ENCODE data around the gene NTM. TPM values are rescaled to one million over a fixed set of nuclear protein-coding genes. Genes with fewer than 3 reads are reported as not detected.

Gene NTM
- total RNA-seq, 2 experiments from 2014 or later, result not detected

GRCh38 chr11:132249256-132249655, 878.8 kb downstream of the NTM start:
- no peaks in the 10 kb centered on the region for H3K4me1 Mint-ChIP-seq
- no peak overlapping the region for H3K4me3 Mint-ChIP-seq
- DNase-seq, result no peak
- H3K27me3 Mint-ChIP-seq, result no peaks in the 10 kb centered on the region
- POLR2A ChIA-PET, result no interaction called here
- H3K36me3 Mint-ChIP-seq, result no peaks in the 10 kb centered on the region
- ATAC-seq (ENCODE audit: low read depth), result no peak
- H3K27ac Mint-ChIP-seq, result no peak overlapping the region
- H3K9me3 Mint-ChIP-seq, result peaks cover 2% of the 10 kb centered on the region

GRCh38 chr11:132251061-132251460, 880.6 kb downstream of the NTM start:
- H3K36me3 Mint-ChIP-seq, result no peaks in the 10 kb centered on the region
- no peak for ATAC-seq (ENCODE audit: low read depth)
- POLR2A ChIA-PET, result no interaction called here
- H3K9me3 Mint-ChIP-seq, result no peaks in the 10 kb centered on the region
- H3K27me3 Mint-ChIP-seq, result no peaks in the 10 kb centered on the region
- no peak for DNase-seq
- H3K4me1 Mint-ChIP-seq, result no peaks in the 10 kb centered on the region
- H3K27ac Mint-ChIP-seq, result no peak overlapping the region
- no peak overlapping the region for H3K4me3 Mint-ChIP-seq

DNA sequence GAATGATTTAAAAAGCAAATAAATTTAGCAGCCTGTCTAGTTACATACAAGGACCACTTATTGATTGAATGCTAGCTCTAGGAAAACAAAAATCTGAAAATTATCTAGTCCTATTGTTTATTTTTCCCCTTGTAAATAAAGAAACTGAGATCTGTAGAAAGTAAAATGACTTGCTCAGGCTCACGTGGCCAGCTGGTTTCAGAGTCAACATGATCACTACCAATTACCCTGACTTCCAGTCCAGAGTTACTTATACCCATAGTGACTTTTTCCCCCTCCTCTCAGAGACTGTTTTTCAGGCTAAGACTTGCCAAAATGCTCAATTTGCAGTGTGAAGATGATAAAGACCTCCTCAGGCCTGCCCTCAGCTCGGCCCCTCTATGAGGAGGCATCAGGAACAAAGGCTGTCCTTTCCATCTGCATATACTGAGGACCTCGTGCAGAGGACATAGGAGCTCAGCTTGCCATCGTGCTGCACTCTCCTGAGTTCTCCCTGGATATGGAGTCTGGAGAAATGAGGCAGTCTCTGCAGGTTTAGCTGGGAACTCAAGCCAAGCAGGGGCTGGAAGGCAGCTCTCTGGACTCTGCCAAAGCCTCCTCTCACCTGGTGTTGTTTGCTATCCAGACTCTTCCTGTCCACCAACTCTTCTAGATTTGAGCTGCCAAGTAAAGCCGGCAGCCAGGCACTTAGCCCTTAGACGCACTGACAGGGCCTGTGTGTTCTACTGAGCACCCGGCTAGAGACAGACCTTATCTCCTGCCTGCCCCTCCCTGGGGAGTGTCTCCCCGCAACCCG, 883.3 kb downstream of the NTM start:
- Mint-ChIP-seq H3K9me3 (no peaks in the 10 kb centered on the region), H3K4me1 (no peaks in the 10 kb centered on the region), H3K27ac (no peak overlapping the region), H3K36me3 (no peaks in the 10 kb centered on the region), H3K27me3 (no peaks in the 10 kb centered on the region), H3K4me3 (no peak overlapping the region)
- no peak for DNase-seq
- POLR2A ChIA-PET, result no interaction called here
- no peak for ATAC-seq (ENCODE audit: low read depth)

- Mint-ChIP-seq H3K27ac (no peak overlapping the region), H3K36me3 (no peaks in the 10 kb centered on the region), H3K27me3 (no peaks in the 10 kb centered on the region), H3K4me1 (no peaks in the 10 kb centered on the region), H3K4me3 (no peak overlapping the region), H3K9me3 (no peaks in the 10 kb centered on the region)
- ATAC-seq (ENCODE audit: low read depth) (no peak), DNase-seq (no peak)
- POLR2A ChIA-PET, result no interaction called here
These were observed 884.5 kb downstream of the NTM start for GRCh38 chr11:132254906-132255305.

- Mint-ChIP-seq H3K27me3 (no peaks in the 10 kb centered on the region), H3K4me1 (no peaks in the 10 kb centered on the region), H3K9me3 (no peaks in the 10 kb centered on the region), H3K4me3 (no peak overlapping the region), H3K27ac (no peak overlapping the region), H3K36me3 (no peaks in the 10 kb centered on the region)
- DNase-seq (no peak), ATAC-seq (ENCODE audit: low read depth) (no peak)
- POLR2A ChIA-PET, result no interaction called here
These were observed 886.3 kb downstream of the NTM start for GRCh38 chr11:132256528-132257279.

DNA sequence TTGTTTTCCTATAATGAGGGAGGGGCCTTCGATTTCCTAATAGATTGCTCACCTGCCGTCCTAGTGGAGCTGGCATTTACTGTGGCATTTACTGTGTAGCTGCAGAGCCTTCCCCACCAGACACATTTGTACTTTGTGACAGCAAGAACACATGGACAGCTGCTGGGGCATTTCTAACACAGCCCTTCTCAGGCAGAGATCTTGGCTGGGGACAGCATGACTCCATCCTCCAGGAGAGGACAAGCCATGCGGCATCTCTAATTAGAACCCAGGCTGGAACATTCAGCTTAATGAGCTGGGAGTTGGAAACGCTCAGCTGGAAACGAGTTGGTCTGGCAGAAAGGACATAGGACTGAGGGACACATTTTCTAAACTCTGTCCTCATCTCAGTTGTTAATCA, 887.5 kb downstream of the NTM start:
- POLR2A ChIA-PET, result no interaction called here
- ATAC-seq (ENCODE audit: low read depth), result no peak

DNA sequence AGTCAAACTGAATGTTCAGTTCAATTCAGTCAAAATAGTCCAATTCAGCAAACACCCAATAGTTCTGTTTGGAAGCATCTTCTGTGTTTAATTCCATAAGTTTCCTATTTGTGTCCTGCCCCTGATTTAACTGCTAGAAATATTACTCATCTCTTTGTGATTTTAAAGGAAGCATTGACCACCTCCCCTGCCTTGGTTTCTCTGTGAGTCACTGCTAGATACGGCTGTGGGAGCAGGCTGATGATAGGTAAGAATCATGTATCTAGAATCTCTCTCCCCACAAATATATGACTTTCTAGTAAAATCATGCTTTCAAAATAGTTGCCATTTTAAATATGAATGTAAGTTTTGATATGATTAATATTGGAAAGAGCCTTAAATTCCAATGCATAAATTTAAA, 888.5 kb downstream of the NTM start:
- no peaks in the 10 kb centered on the region for H3K27me3 Mint-ChIP-seq
- no peak overlapping the region for H3K27ac Mint-ChIP-seq
- H3K4me3 Mint-ChIP-seq, result no peak overlapping the region
- no peak for DNase-seq
- H3K4me1 Mint-ChIP-seq, result no peaks in the 10 kb centered on the region
- H3K36me3 Mint-ChIP-seq, result no peaks in the 10 kb centered on the region
- POLR2A ChIA-PET, result no interaction called here
- no peaks in the 10 kb centered on the region for H3K9me3 Mint-ChIP-seq
- no peak for ATAC-seq (ENCODE audit: low read depth)

More for the DNA sequence above, 887.5 kb downstream of the NTM start:
- no peaks in the 10 kb centered on the region for H3K4me1 Mint-ChIP-seq
- no peaks in the 10 kb centered on the region for H3K36me3 Mint-ChIP-seq
- H3K9me3 Mint-ChIP-seq, result no peaks in the 10 kb centered on the region
- no peak overlapping the region for H3K4me3 Mint-ChIP-seq
- no peaks in the 10 kb centered on the region for H3K27me3 Mint-ChIP-seq
- H3K27ac Mint-ChIP-seq, result no peak overlapping the region
- no peak for DNase-seq

DNA sequence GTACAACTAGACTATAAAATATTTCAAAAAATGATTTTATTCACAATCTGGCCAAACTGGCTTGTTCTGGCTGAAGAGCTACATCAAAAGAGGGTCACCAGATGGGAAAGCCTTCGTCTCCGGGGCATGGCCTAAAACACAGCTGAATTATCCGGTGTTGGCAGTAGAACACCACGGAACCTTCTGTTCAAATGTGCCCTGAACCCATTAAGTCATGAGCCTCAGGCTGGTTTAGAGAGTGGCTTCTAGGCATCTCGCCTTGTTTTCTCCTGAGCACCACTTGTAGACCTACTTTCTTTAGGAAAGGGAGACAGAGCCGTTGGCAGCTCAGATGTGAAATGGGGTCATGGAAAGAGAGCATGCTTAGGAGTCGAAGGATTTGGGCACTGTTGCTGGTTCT, 890.2 kb downstream of the NTM start:
- POLR2A ChIA-PET, result no interaction called here
- ATAC-seq (ENCODE audit: low read depth), result no peak
- Mint-ChIP-seq H3K36me3 (no peaks in the 10 kb centered on the region), H3K4me1 (no peaks in the 10 kb centered on the region), H3K27ac (no peak overlapping the region), H3K27me3 (no peaks in the 10 kb centered on the region), H3K4me3 (no peak overlapping the region), H3K9me3 (no peaks in the 10 kb centered on the region)
- no peak for DNase-seq

- no peaks in the 10 kb centered on the region for H3K4me1 Mint-ChIP-seq
- H3K4me3 Mint-ChIP-seq, result no peak overlapping the region
- H3K27me3 Mint-ChIP-seq, result no peaks in the 10 kb centered on the region
- no peak for ATAC-seq (ENCODE audit: low read depth)
- no peak for DNase-seq
- POLR2A ChIA-PET, result no interaction called here
- H3K36me3 Mint-ChIP-seq, result no peaks in the 10 kb centered on the region
- H3K9me3 Mint-ChIP-seq, result no peaks in the 10 kb centered on the region
- H3K27ac Mint-ChIP-seq, result no peak overlapping the region
These were observed 892.8 kb downstream of the NTM start for GRCh38 chr11:132263241-132263640.

GRCh38 chr11:132263875-132264274, 893.5 kb downstream of the NTM start:
- Mint-ChIP-seq H3K27ac (no peak overlapping the region), H3K36me3 (no peaks in the 10 kb centered on the region), H3K4me3 (no peak overlapping the region), H3K27me3 (no peaks in the 10 kb centered on the region), H3K9me3 (no peaks in the 10 kb centered on the region), H3K4me1 (no peaks in the 10 kb centered on the region)
- DNase-seq, result no peak
- POLR2A ChIA-PET, result no interaction called here
- ATAC-seq (ENCODE audit: low read depth), result no peak

GRCh38 chr11:132264616-132265015, 894.2 kb downstream of the NTM start:
- DNase-seq (no peak), ATAC-seq (ENCODE audit: low read depth) (no peak)
- H3K4me3 Mint-ChIP-seq, result no peak overlapping the region
- no peaks in the 10 kb centered on the region for H3K9me3 Mint-ChIP-seq
- H3K36me3 Mint-ChIP-seq, result no peaks in the 10 kb centered on the region
- H3K27ac Mint-ChIP-seq, result no peak overlapping the region
- POLR2A ChIA-PET, result no interaction called here
- H3K4me1 Mint-ChIP-seq, result no peaks in the 10 kb centered on the region
- H3K27me3 Mint-ChIP-seq, result no peaks in the 10 kb centered on the region

DNA sequence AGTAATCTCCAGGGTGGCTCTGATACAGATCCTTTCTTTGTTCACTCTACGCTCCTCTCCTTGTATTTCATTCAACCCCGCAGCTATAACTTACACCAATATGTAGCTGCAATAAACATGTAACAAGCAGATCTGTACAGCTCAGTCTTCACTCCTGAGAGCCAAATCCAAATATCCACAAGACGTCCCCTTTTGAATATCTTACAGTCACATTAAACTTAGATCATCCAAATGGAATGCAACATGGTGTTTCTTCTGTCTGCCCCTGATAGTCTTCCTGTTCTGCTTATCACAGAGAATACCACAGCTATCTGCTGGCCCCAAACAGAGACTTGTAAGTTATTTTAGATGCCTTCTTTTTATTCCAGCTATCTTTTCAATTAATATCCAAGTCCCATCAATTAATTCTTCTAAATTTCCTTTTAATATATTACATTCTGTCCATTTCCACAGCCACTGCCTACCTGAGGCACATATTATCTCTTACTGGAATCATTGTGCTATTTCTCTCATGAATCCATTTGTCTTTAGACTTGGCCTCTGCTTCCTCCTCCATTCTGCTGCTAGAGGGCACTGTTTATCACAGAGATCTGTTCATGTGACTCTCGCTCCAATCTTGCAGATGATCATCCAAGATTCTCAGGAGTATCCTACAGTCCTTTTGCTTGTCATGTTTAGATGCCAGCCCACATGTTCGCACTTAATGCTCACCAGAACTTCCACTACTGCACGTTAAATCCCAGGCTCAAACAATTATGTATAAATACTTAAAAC, 908.6 kb downstream of the NTM start:
- H3K27me3 Mint-ChIP-seq, result peaks cover 1% of the 10 kb centered on the region
- no peaks in the 10 kb centered on the region for H3K4me1 Mint-ChIP-seq
- no peaks in the 10 kb centered on the region for H3K9me3 Mint-ChIP-seq
- DNase-seq (no peak), ATAC-seq (ENCODE audit: low read depth) (no peak)
- POLR2A ChIA-PET, result no interaction called here
- H3K27ac Mint-ChIP-seq, result no peak overlapping the region
- no peak overlapping the region for H3K4me3 Mint-ChIP-seq
- no peaks in the 10 kb centered on the region for H3K36me3 Mint-ChIP-seq

DNA sequence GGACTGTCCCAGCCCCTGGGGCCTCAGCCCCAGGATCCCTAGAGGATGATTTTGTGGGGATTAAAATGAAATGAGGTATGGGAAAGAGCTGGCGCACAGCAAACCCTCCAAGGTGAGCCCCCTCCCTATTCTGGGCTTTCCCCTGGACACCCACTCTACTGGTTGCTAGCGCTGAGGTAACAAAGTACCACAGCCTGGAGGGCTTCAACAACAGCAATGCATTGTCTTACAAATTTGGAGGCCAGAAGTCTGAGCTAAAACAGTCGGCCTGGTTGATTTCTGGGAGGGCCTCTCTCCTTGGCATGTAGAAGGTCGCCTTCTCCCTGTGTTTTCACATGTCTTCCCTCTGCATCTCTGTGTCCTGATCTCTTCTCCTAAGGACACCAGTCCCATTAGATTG, 913.6 kb downstream of the NTM start:
- H3K36me3 Mint-ChIP-seq, result no peaks in the 10 kb centered on the region
- POLR2A ChIA-PET, result no interaction called here
- no peaks in the 10 kb centered on the region for H3K9me3 Mint-ChIP-seq
- H3K27me3 Mint-ChIP-seq, result no peaks in the 10 kb centered on the region
- H3K27ac Mint-ChIP-seq, result no peak overlapping the region
- no peaks in the 10 kb centered on the region for H3K4me1 Mint-ChIP-seq
- no peak for ATAC-seq (ENCODE audit: low read depth)
- no peak overlapping the region for H3K4me3 Mint-ChIP-seq
- DNase-seq, result no peak

DNA sequence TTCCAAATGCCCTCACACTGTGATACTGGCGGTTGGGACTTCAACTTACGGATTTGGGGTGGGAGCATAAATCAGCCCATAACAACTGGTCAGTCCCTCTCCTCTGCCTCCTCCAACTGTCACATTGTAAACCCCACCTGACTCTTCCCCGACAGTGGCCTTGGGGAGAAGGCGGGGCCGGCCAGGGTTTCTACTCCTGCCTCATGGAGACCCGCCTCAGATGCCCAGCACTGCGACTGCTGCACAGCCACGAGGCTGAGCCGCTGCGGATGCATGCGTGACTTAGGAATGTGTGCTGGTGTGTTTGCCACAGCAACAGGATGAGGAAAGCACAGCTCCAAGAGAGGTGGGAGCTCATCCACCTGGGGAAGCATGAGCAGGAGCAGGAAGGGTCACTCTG, 914.2 kb downstream of the NTM start:
- Mint-ChIP-seq H3K27me3 (no peaks in the 10 kb centered on the region), H3K27ac (no peak overlapping the region), H3K9me3 (no peaks in the 10 kb centered on the region), H3K4me1 (no peaks in the 10 kb centered on the region), H3K36me3 (no peaks in the 10 kb centered on the region), H3K4me3 (no peak overlapping the region)
- DNase-seq (no peak), ATAC-seq (ENCODE audit: low read depth) (no peak)
- POLR2A ChIA-PET, result no interaction called here
